H4 (cell line): ENCODE measurements around the gene CELSR3. TPM values are rescaled to one million over a fixed set of nuclear protein-coding genes. Genes with fewer than 3 reads are reported as not detected.

Source experiments
- DNase-seq: peaks from one replicate; pipeline ENCODE4 v3.0.0-alpha.2; 2015; ENCODE audit warnings: low spot score
- total RNA-seq: library from RNA; depleted of rRNA; stranded (reverse); fragments of >200 nt; shearing (Covaris generic); gene quantifications from 2 replicates; pipeline ENCODE4 v1.2.3, GENCODE V29; 2014

CELSR3 gene
- total RNA-seq, 1 experiment from 2014 or later = 3.1 TPM

GRCh38 chr3:48633743-48634142 lies 28.9 kb downstream of the CELSR3 start:
- no peak for DNase-seq

- DNase-seq = no peak
These were observed 29.4 kb downstream of the CELSR3 start for GRCh38 chr3:48633256-48633655.

- no peak for DNase-seq
These were observed 30.9 kb downstream of the CELSR3 start for GRCh38 chr3:48631516-48632448.

GRCh38 chr3:48630833-48631232 lies 31.9 kb downstream of the CELSR3 start:
- no peak for DNase-seq

GRCh38 chr3:48630407-48630806 lies 32.3 kb downstream of the CELSR3 start:
- no peak for DNase-seq

GRCh38 chr3:48629894-48630293 lies 32.8 kb downstream of the CELSR3 start:
- DNase-seq = no peak

GRCh38 chr3:48628277-48629017 lies 34.2 kb downstream of the CELSR3 start:
- no peak for DNase-seq

- DNase-seq = no peak
These were observed 37.1 kb downstream of the CELSR3 start for GRCh38 chr3:48625600-48625999.

- no peak for DNase-seq
These were observed 37.9 kb downstream of the CELSR3 start for GRCh38 chr3:48624767-48625166.

GRCh38 chr3:48623851-48624547 lies 38.7 kb downstream of the CELSR3 start:
- DNase-seq = no peak

- no peak for DNase-seq
These were observed 41.2 kb downstream of the CELSR3 start, which contains the start of gene TMEM89 for GRCh38 chr3:48621461-48621869. TMEM89 (minus strand) TSS chr3:48621769; CDS start chr3:48621756, 13 bp downstream.

GRCh38 chr3:48619541-48620524 lies 42.9 kb downstream of the CELSR3 start:
- no peak for DNase-seq

- DNase-seq = no peak
These were observed 45.1 kb downstream of the CELSR3 start for GRCh38 chr3:48617559-48617958.

- DNase-seq = no peak
These were observed 48.6 kb downstream of the CELSR3 start for GRCh38 chr3:48614044-48614443.

GRCh38 chr3:48612309-48612708 lies 50.4 kb downstream of the CELSR3 start:
- no peak for DNase-seq

GRCh38 chr3:48609088-48610005 lies 53.3 kb downstream of the CELSR3 start, which contains the start of gene UQCRC1:
UQCRC1 (minus strand) TSS chr3:48609646; CDS start chr3:48609620, 26 bp downstream.
- peak; percentile 82 for DNase-seq

GRCh38 chr3:48607519-48607918 lies 55.2 kb downstream of the CELSR3 start:
- DNase-seq = no peak

GRCh38 chr3:48601622-48601994 lies 61.1 kb downstream of the CELSR3 start:
- DNase-seq = no peak

GRCh38 chr3:48600711-48601621 lies 61.7 kb downstream of the CELSR3 start:
- no peak for DNase-seq
